Liver (tissue), 9 donors: ENCODE measurements around the gene NAP1L4. TPM values are rescaled to one million over a fixed set of nuclear protein-coding genes. Genes with fewer than 3 reads are reported as not detected.

Source experiments
- DNase-seq: peaks from one replicate; pipeline ENCODE4 v3.0.0-alpha.2; 2017; ENCODE audit warnings: low spot score
- H3K27ac ChIP-seq, 2 donors: one replicate each; pipeline ENCODE4 v1.7.0; 2013; ENCODE audit warnings: inconsistent platforms in 2 of 2, low read length in 2 of 2, control low read depth in 1 of 2, low read depth in 1 of 2, mild to moderate bottlenecking in 1 of 2
- H3K27me3 ChIP-seq, 4 donors: one replicate each; pipeline versions ENCODE4 v1.6.1 to v1.7.0; 2013; ENCODE audit warnings: low read length in 3 of 4, inconsistent platforms in 1 of 4, mild to moderate bottlenecking in 1 of 4, moderate library complexity in 1 of 4; ENCODE audit not compliant: control insufficient read depth in 4 of 4, insufficient read depth in 4 of 4
- H3K36me3 ChIP-seq, 4 donors: one replicate each; pipeline versions ENCODE4 v1.6.1 to v1.7.0; 2013; ENCODE audit warnings: low read length in 3 of 4, mild to moderate bottlenecking in 3 of 4, low read depth in 1 of 4, moderate library complexity in 1 of 4; ENCODE audit not compliant: control insufficient read depth in 4 of 4, insufficient read depth in 3 of 4
- H3K4me1 ChIP-seq, 4 donors: one replicate each; pipeline versions ENCODE4 v1.6.1 to v1.7.0; 2013; ENCODE audit warnings: low read length in 3 of 4, mild to moderate bottlenecking in 3 of 4, moderate library complexity in 1 of 4; ENCODE audit not compliant: control insufficient read depth in 4 of 4, insufficient read depth in 4 of 4
- H3K4me3 ChIP-seq, 3 donors: one replicate each; pipeline versions ENCODE4 v1.6.1 to v1.7.0; 2013; ENCODE audit warnings: low read length in 3 of 3, control low read depth in 1 of 3, low read depth in 1 of 3, mild to moderate bottlenecking in 1 of 3
- H3K9ac ChIP-seq, 2 donors: one replicate each; pipeline ENCODE4 v1.7.0; 2013; ENCODE audit warnings: low read length in 2 of 2, mild to moderate bottlenecking in 2 of 2, moderate library complexity in 2 of 2, control low read depth in 1 of 2, low read depth in 1 of 2
- H3K9me3 ChIP-seq, 4 donors: one replicate each; pipeline versions ENCODE4 v1.6.1 to v1.7.0; 2013; ENCODE audit warnings: low read length in 3 of 4; ENCODE audit not compliant: control insufficient read depth in 4 of 4
- FOXA2 ChIP-seq: IDR thresholded peaks from 2 replicates; pipeline ENCODE4 v1.6.1; 2016; ENCODE audit warnings: antibody characterized with exemption
- GABPA ChIP-seq, 2 donors: IDR thresholded peaks in 1 of 2; conservative IDR thresholded peaks in 1 of 2; 2 replicates each; pipeline ENCODE4 v1.6.1; 2016; ENCODE audit warnings: antibody characterized with exemption in 2 of 2, mild to moderate bottlenecking in 1 of 2, moderate library complexity in 1 of 2
- HNF4A ChIP-seq, 2 donors: conservative IDR thresholded peaks; 2 replicates each; pipeline ENCODE4 v1.6.1; 2016; ENCODE audit warnings: antibody characterized with exemption in 2 of 2, mild to moderate bottlenecking in 2 of 2
- HNF4G ChIP-seq: IDR thresholded peaks from 2 replicates; pipeline ENCODE4 v1.6.1; 2016; ENCODE audit warnings: antibody characterized with exemption
- NR2F2 ChIP-seq: IDR thresholded peaks from 2 replicates; pipeline ENCODE4 v1.6.1; 2016; ENCODE audit warnings: antibody characterized with exemption
- RAD21 ChIP-seq, 2 donors: IDR thresholded peaks; 2 replicates each; pipeline ENCODE4 v1.6.1; 2016; ENCODE audit warnings: antibody characterized with exemption in 2 of 2, mild to moderate bottlenecking in 2 of 2
- RXRA ChIP-seq, 2 donors: IDR thresholded peaks; 2 replicates each; pipeline ENCODE4 v1.6.1; 2017 to 2018; ENCODE audit warnings: antibody characterized with exemption in 2 of 2, mild to moderate bottlenecking in 1 of 2
- SP1 ChIP-seq: IDR thresholded peaks from 2 replicates; pipeline ENCODE4 v1.6.1; 2018; ENCODE audit warnings: antibody characterized with exemption, mild to moderate bottlenecking
- TAF1 ChIP-seq: conservative IDR thresholded peaks from 2 replicates; pipeline ENCODE4 v1.6.1; 2016; ENCODE audit warnings: antibody characterized with exemption, mild to moderate bottlenecking
- ZBTB33 ChIP-seq: IDR thresholded peaks from 2 replicates; pipeline ENCODE4 v1.6.1; 2016; ENCODE audit warnings: antibody characterized with exemption
- WGBS: extraction: QIAGEN DNeasy Blood & Tissue Kit; methylation state at CpG from one replicate; pipeline ENCODE4 v1.1.7; 2013; 5-methylcytosine and 5-hydroxymethylcytosine counted together
- polyA plus RNA-seq, 2 donors: library from polyadenylated mRNA; stranded (reverse) in 1 of 2; unstranded in 1 of 2; fragments of 200-250 nt in 1 of 2; fragments of >200 nt in 1 of 2; fragmentation: Nextera tagmentation in 1 of 2; extraction: Ambion mirVana in 1 of 2; gene quantifications; one replicate each; pipeline versions ENCODE4 v1.2.1 to v1.2.3, GENCODE V29; 2013 to 2015
- total RNA-seq, 2 donors: library from RNA; depleted of rRNA; stranded (reverse); fragments of >200 nt; gene quantifications; one replicate each; pipeline ENCODE4 v1.2.3, GENCODE V29; 2014
- TF ChIP-seq, protein P1 (sequence below): IDR thresholded peaks from 2 replicates; pipeline ENCODE4 v1.6.1; 2016; ENCODE audit warnings: antibody characterized with exemption, mild to moderate bottlenecking
- donor health status: healthy.
- donor health status: healthy.
- donor health status: healthy.
- donor health status: healthy.
- donor health status: healthy.

The NAP1L4 gene
- total and polyA plus RNA-seq, 4 donors = 33.2 to 110 (median 46.7) TPM

DNA sequence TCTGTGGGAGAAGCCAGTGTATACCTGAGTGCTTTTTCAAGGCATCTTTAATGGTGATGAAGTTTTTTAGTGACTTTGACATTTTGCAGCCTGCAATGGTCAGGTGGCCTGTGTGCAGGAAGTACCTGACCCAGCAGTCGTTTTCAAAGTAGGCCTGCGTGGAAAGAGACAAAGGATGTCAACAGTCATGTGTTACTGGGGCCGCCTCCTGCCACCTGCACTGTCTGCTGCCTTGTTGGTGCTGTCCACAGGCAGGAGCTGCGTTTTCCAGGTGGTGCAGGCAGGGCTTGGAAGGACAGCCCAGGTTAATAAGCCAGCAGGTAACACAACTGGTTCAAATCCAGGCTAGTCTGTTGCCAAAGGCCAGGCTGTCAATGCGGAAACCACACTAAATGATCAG lies 26.5 kb upstream of the NAP1L4 start:
- H3K9me3 ChIP-seq = no peaks in the 10 kb centered on the region
- no peak overlapping the region for H3K27ac ChIP-seq
- WGBS = 75% methylated on average over 5 of the region's 5 CpGs
- peaks cover 16 to 59% (median 44%) of the 10 kb centered on the region in 4 donors for H3K36me3 ChIP-seq
- peaks cover 0 to 26% (median 18%) of the 10 kb centered on the region in 4 donors for H3K4me1 ChIP-seq
- DNase-seq = no peak
- no peak overlapping the region for H3K9ac ChIP-seq
- no peak overlapping the region for H3K4me3 ChIP-seq
- H3K27me3 ChIP-seq = no peaks in the 10 kb centered on the region
- TF ChIP-seq GABPA (IDR thresholded peaks at IDR 0.05 in 1 of 2, conservative IDR thresholded peaks at IDR 0.05 in 1 of 2) = no peak

DNA sequence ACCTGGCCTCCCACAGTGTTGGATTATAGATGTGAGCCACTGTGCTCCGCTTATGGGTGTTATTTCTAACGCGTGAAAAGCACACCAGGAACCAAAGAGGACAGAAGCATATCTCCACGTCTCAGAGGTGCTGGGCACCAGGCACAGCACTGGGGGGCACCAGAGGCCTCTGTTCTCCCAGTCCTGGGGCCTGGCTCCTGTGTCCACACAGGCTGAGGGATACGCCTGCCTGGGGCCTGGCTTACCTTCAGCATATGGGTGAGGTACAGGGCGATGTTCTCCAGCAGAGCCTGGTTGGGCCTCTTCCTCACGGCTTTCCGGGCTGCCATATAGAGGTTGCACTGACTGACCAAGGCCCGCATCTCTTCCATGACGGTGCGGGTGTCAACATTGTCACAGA lies 24.7 kb upstream of the NAP1L4 start:
- TF ChIP-seq TAF1 (no peak), HNF4A (conservative IDR thresholded peaks at IDR 0.05) (no peak), ZBTB33 (no peak)
- Histone ChIP-seq H3K27ac (no peak overlapping the region), H3K9ac (no peak overlapping the region), H3K27me3 (no peaks in the 10 kb centered on the region), H3K9me3 (no peaks in the 10 kb centered on the region), H3K4me1 (peaks cover 0 to 15% (median 13%) of the 10 kb centered on the region in 4 donors), H3K36me3 (peaks cover 18 to 69% (median 53%) of the 10 kb centered on the region in 4 donors), H3K4me3 (no peak overlapping the region)
- DNase-seq = no peak
- 95% methylated on average over 11 of the region's 11 CpGs for WGBS

GRCh38 chr11:3015796-3016195 lies 23.7 kb upstream of the NAP1L4 start:
- Histone ChIP-seq H3K27me3 (no peaks in the 10 kb centered on the region), H3K9me3 (no peaks in the 10 kb centered on the region), H3K27ac (no peak overlapping the region), H3K4me3 (no peak overlapping the region), H3K36me3 (peaks cover 18 to 76% (median 60%) of the 10 kb centered on the region in 4 donors), H3K4me1 (peaks cover 0 to 4% (median 2%) of the 10 kb centered on the region in 4 donors), H3K9ac (no peak overlapping the region)
- no peak for TF ChIP-seq SP1
- TF ChIP-seq NR2F2 = no peak
- WGBS = 95% methylated on average over 10 of the region's 10 CpGs
- no peak for DNase-seq

DNA sequence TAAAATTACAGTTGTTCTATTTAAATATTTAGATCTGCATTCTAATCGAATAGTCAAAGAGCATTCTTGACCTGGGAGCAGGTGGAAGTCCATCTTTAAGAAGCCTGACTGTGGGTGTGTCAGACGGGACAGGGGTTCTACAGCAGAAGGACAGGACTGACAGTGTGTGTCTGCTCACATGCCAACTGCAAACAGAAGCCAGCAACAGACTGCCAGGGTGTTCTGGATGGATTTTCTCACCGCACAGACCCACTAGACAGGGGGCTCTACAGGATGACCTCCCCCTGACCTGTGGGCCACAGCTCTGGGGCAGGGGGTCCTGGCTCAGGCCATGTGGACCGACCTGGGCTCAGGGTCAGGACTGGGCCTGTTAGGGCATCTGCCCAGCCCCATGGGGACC lies 22.8 kb upstream of the NAP1L4 start:
- Histone ChIP-seq H3K27me3 (no peaks in the 10 kb centered on the region), H3K9me3 (no peaks in the 10 kb centered on the region), H3K4me3 (no peak overlapping the region), H3K4me1 (no peaks in the 10 kb centered on the region), H3K9ac (no peak overlapping the region), H3K27ac (no peak overlapping the region), H3K36me3 (peaks cover 20 to 82% (median 64%) of the 10 kb centered on the region in 4 donors)
- TF ChIP-seq, protein P1, sequence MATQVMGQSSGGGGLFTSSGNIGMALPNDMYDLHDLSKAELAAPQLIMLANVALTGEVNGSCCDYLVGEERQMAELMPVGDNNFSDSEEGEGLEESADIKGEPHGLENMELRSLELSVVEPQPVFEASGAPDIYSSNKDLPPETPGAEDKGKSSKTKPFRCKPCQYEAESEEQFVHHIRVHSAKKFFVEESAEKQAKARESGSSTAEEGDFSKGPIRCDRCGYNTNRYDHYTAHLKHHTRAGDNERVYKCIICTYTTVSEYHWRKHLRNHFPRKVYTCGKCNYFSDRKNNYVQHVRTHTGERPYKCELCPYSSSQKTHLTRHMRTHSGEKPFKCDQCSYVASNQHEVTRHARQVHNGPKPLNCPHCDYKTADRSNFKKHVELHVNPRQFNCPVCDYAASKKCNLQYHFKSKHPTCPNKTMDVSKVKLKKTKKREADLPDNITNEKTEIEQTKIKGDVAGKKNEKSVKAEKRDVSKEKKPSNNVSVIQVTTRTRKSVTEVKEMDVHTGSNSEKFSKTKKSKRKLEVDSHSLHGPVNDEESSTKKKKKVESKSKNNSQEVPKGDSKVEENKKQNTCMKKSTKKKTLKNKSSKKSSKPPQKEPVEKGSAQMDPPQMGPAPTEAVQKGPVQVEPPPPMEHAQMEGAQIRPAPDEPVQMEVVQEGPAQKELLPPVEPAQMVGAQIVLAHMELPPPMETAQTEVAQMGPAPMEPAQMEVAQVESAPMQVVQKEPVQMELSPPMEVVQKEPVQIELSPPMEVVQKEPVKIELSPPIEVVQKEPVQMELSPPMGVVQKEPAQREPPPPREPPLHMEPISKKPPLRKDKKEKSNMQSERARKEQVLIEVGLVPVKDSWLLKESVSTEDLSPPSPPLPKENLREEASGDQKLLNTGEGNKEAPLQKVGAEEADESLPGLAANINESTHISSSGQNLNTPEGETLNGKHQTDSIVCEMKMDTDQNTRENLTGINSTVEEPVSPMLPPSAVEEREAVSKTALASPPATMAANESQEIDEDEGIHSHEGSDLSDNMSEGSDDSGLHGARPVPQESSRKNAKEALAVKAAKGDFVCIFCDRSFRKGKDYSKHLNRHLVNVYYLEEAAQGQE = no peak
- TF ChIP-seq RAD21 (IDR thresholded peaks at IDR 0.05) (no peak), HNF4G (no peak), RXRA (IDR thresholded peaks at IDR 0.05) (no peak), FOXA2 (no peak)
- WGBS = 89% methylated on average over 4 of the region's 4 CpGs
- DNase-seq = no peak
